Trophoblast cell (in vitro differentiated cells and primary cell): ENCODE results near the gene TEKT2.

Experiments used
- DNase-seq, 2 donors: peaks; one replicate each; pipeline ENCODE4 v3.0.0-alpha.2; 2016
- H2AFZ ChIP-seq: 2 replicates; pipeline ENCODE4 v1.6.1; 2013; ENCODE audit warnings: low read length, moderate library complexity, mild to moderate bottlenecking; ENCODE audit not compliant: insufficient read depth, poor library complexity
- H2AK5ac ChIP-seq: 2 replicates; pipeline ENCODE4 v1.6.1; 2013; ENCODE audit warnings: mild to moderate bottlenecking, low read length
- H2BK120ac ChIP-seq: 2 replicates; pipeline ENCODE4 v1.6.1; 2013; ENCODE audit warnings: low read length, mild to moderate bottlenecking, moderate library complexity; ENCODE audit not compliant: insufficient read depth, poor library complexity
- H2BK12ac ChIP-seq: 2 replicates; pipeline ENCODE4 v1.6.1; 2013; ENCODE audit warnings: mild to moderate bottlenecking, low read length, moderate library complexity
- H2BK5ac ChIP-seq: 2 replicates; pipeline ENCODE4 v1.6.1; 2013; ENCODE audit warnings: low read length, low read depth, moderate library complexity, mild to moderate bottlenecking; ENCODE audit not compliant: poor library complexity
- H3K14ac ChIP-seq: 2 replicates; pipeline ENCODE4 v1.6.1; 2013; ENCODE audit warnings: mild to moderate bottlenecking, low read length
- H3K18ac ChIP-seq: 2 replicates; pipeline ENCODE4 v1.6.1; 2013; ENCODE audit warnings: mild to moderate bottlenecking, low read length
- H3K23ac ChIP-seq: 2 replicates; pipeline ENCODE4 v1.6.1; 2013; ENCODE audit warnings: low read length
- H3K27ac ChIP-seq: 2 replicates; pipeline ENCODE4 v1.5.1; 2013; ENCODE audit warnings: low read depth, mild to moderate bottlenecking, inconsistent platforms, low read length, moderate library complexity
- H3K27me3 ChIP-seq: 2 replicates; pipeline ENCODE4 v1.6.1; 2013; ENCODE audit warnings: inconsistent platforms, mild to moderate bottlenecking, low read length, moderate library complexity; ENCODE audit not compliant: insufficient read depth
- H3K36me3 ChIP-seq, 2 experiments: 1 replicate in 1 of 2; 2 replicates in 1 of 2; pipeline ENCODE4 v1.6.1; 2013; ENCODE audit warnings: low read length in 2 of 2, mild to moderate bottlenecking in 2 of 2, moderate library complexity in 1 of 2; ENCODE audit not compliant: insufficient read depth in 2 of 2, control insufficient read depth in 1 of 2
- H3K4ac ChIP-seq: 2 replicates; pipeline ENCODE4 v1.6.1; 2013; ENCODE audit warnings: low read depth, mild to moderate bottlenecking, low read length, moderate library complexity
- H3K4me1 ChIP-seq, 2 experiments: 1 replicate in 1 of 2; 2 replicates in 1 of 2; pipeline ENCODE4 v1.6.1; 2013; ENCODE audit warnings: low read length in 2 of 2, mild to moderate bottlenecking in 2 of 2, moderate library complexity in 1 of 2; ENCODE audit not compliant: insufficient read depth in 2 of 2, control insufficient read depth in 1 of 2
- H3K4me2 ChIP-seq: 2 replicates; pipeline ENCODE4 v1.6.1; 2013; ENCODE audit warnings: inconsistent platforms, mild to moderate bottlenecking, low read length, moderate library complexity
- H3K4me3 ChIP-seq: 2 replicates; pipeline ENCODE4 v1.5.1; 2013; ENCODE audit warnings: mild to moderate bottlenecking, low read depth, low read length, inconsistent platforms
- H3K79me1 ChIP-seq: one replicate; pipeline ENCODE4 v1.6.1; 2013; ENCODE audit warnings: low read length
- H3K79me2 ChIP-seq: 2 replicates; pipeline ENCODE4 v1.6.1; 2013; ENCODE audit warnings: low read length, mild to moderate bottlenecking; ENCODE audit not compliant: control insufficient read depth, insufficient read depth, poor library complexity
- H3K9ac ChIP-seq: 2 replicates; pipeline ENCODE4 v1.6.1; 2013; ENCODE audit warnings: mild to moderate bottlenecking, low read length
- H3K9me3 ChIP-seq: 2 replicates; pipeline ENCODE4 v1.6.1; 2013; ENCODE audit warnings: low read depth, mild to moderate bottlenecking, control low read depth, inconsistent platforms, low read length; ENCODE audit not compliant: insufficient read depth
- H4K12ac ChIP-seq: 2 replicates; pipeline ENCODE4 v1.6.1; 2013; ENCODE audit warnings: low read depth, mild to moderate bottlenecking, low read length, moderate library complexity
- H4K8ac ChIP-seq: 2 replicates; pipeline ENCODE4 v1.6.1; 2013; ENCODE audit warnings: low read depth, mild to moderate bottlenecking, low read length, moderate library complexity
- H4K91ac ChIP-seq: one replicate; pipeline ENCODE4 v1.6.1; 2013; ENCODE audit warnings: low read depth, mild to moderate bottlenecking, low read length, moderate library complexity
- WGBS: extraction: QIAGEN DNeasy Blood & Tissue Kit; methylation state at CpG from one replicate; pipeline ENCODE4 v1.1.7; 2013; ENCODE audit warnings: missing lambda C conversion rate; ENCODE audit not compliant: insufficient read length, insufficient coverage; ENCODE audit errors: extremely low coverage; 5-methylcytosine and 5-hydroxymethylcytosine counted together

TEKT2 gene

DNA sequence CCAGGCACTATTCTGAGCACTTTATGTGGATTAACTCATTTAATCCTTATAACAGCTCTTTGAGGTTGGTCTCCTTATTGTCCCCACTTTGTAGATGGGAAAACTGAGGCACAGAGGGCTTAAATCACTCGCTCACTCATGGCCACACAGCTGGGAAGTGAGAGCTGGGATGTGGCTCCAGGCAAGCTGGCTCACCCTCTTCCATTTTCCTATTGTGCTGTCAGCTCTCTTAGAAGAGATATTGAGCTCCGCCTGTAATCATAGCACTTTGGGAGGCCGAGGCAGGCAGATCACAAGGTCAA, 45.0 kb downstream of the TEKT2 start:
- Histone ChIP-seq H3K4me1 (peaks cover 0 to 7% of the 10 kb centered on the region in 2 experiments), H2BK120ac (no peak overlapping the region), H3K79me1 (no peaks in the 10 kb centered on the region), H3K27me3 (peaks cover 24% of the 10 kb centered on the region), H3K9me3 (peaks cover 3% of the 10 kb centered on the region), H4K8ac (no peak overlapping the region), H3K79me2 (no peaks in the 10 kb centered on the region), H3K18ac (no peak overlapping the region), H2BK12ac (no peak overlapping the region), H3K36me3 (no peaks in the 10 kb centered on the region), H3K14ac (no peak overlapping the region), H3K23ac (no peak overlapping the region), H4K91ac (no peak overlapping the region), H3K4me2 (no peak overlapping the region), H2AK5ac (no peak overlapping the region), H3K9ac (no peak overlapping the region), H4K12ac (no peak overlapping the region), H3K27ac (no peak overlapping the region), H3K4me3 (no peak overlapping the region), H3K4ac (no peak overlapping the region), H2AFZ (no peak overlapping the region), H2BK5ac (no peak overlapping the region)
- no CpG with 5 or more reads among the region's 3 CpGs for WGBS
- DNase-seq, result no peak

DNA sequence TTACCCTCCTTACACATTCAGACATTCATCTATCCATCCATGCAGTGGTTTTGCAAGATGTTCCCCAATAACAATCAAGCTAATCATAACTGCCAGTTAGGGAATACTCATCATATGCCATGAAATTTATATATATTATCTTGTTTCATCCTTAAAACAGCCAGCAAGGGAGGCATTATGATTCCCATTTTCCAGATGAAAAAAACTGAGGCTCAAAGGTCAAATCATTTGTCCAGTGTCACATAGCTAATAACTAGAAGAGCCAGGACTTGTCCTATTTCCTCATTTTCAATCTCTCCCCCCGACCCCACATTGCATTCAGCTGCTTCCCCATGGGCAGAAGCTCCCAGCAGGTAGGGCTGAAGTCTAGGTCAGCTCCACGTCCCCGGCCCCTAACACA, 48.1 kb downstream of the TEKT2 start:
- Histone ChIP-seq H3K23ac (no peak overlapping the region), H2BK5ac (no peak overlapping the region), H3K9ac (no peak overlapping the region), H3K14ac (no peak overlapping the region), H3K18ac (no peak overlapping the region), H3K4me2 (no peak overlapping the region), H3K27me3 (no peaks in the 10 kb centered on the region), H3K4me3 (no peak overlapping the region), H4K8ac (no peak overlapping the region), H4K91ac (no peak overlapping the region), H3K36me3 (peaks cover 1 to 9% of the 10 kb centered on the region in 2 experiments), H3K4ac (no peak overlapping the region), H4K12ac (no peak overlapping the region), H2AFZ (no peak overlapping the region), H2AK5ac (no peak overlapping the region), H2BK12ac (no peak overlapping the region), H3K79me2 (no peaks in the 10 kb centered on the region), H3K27ac (no peak overlapping the region), H3K9me3 (no peaks in the 10 kb centered on the region), H3K79me1 (no peaks in the 10 kb centered on the region), H2BK120ac (no peak overlapping the region), H3K4me1 (peaks cover 0 to 10% of the 10 kb centered on the region in 2 experiments)
- no peak for DNase-seq
- WGBS, result no CpG with 5 or more reads among the region's 3 CpGs

GRCh38 chr1:36133484-36133883, 49.6 kb downstream of the TEKT2 start:
- no CpG with 5 or more reads among the region's 3 CpGs for WGBS
- Histone ChIP-seq H3K79me2 (no peaks in the 10 kb centered on the region), H2AFZ (no peak overlapping the region)

GRCh38 chr1:36134031-36134430, 50.1 kb downstream of the TEKT2 start:
- H3K4ac ChIP-seq, result no peak overlapping the region
- H2BK5ac ChIP-seq, result no peak overlapping the region
- no peak overlapping the region for H4K12ac ChIP-seq
- H2BK12ac ChIP-seq, result no peak overlapping the region
- H3K14ac ChIP-seq, result no peak overlapping the region
- no peak overlapping the region for H2AFZ ChIP-seq
- no peaks in the 10 kb centered on the region for H3K9me3 ChIP-seq
- H2AK5ac ChIP-seq, result no peak overlapping the region
- DNase-seq, result no peak
- no peak overlapping the region for H3K4me3 ChIP-seq
- peaks cover 0 to 10% of the 10 kb centered on the region in 2 experiments for H3K4me1 ChIP-seq
- no peak overlapping the region for H4K8ac ChIP-seq
- H3K23ac ChIP-seq, result no peak overlapping the region
- no peak overlapping the region for H3K18ac ChIP-seq
- H3K79me2 ChIP-seq, result no peaks in the 10 kb centered on the region
- H3K79me1 ChIP-seq, result no peaks in the 10 kb centered on the region
- H4K91ac ChIP-seq, result no peak overlapping the region
- no peak overlapping the region for H3K9ac ChIP-seq
- no peak overlapping the region for H3K4me2 ChIP-seq
- H3K36me3 ChIP-seq, result peaks cover 8 to 22% of the 10 kb centered on the region in 2 experiments
- H2BK120ac ChIP-seq, result no peak overlapping the region
- H3K27ac ChIP-seq, result no peak overlapping the region
- WGBS, result no CpG with 5 or more reads among the region's 6 CpGs
- H3K27me3 ChIP-seq, result no peaks in the 10 kb centered on the region

More at GRCh38 chr1:36133484-36133883, 49.6 kb downstream of the TEKT2 start:
- no peaks in the 10 kb centered on the region for H3K79me1 ChIP-seq
- no peaks in the 10 kb centered on the region for H3K9me3 ChIP-seq
- no peak overlapping the region for H2BK5ac ChIP-seq
- no peak overlapping the region for H2BK120ac ChIP-seq
- H3K23ac ChIP-seq, result no peak overlapping the region
- H3K4me1 ChIP-seq, result peaks cover 0 to 10% of the 10 kb centered on the region in 2 experiments
- no peak overlapping the region for H3K4me3 ChIP-seq
- no peaks in the 10 kb centered on the region for H3K27me3 ChIP-seq
- H3K36me3 ChIP-seq, result peaks cover 8 to 22% of the 10 kb centered on the region in 2 experiments
- H4K8ac ChIP-seq, result no peak overlapping the region
- DNase-seq, result peak in 1 of 2 donors; percentile 12
- no peak overlapping the region for H3K27ac ChIP-seq
- H3K9ac ChIP-seq, result no peak overlapping the region
- no peak overlapping the region for H4K91ac ChIP-seq
- no peak overlapping the region for H3K18ac ChIP-seq
- no peak overlapping the region for H4K12ac ChIP-seq
- H2BK12ac ChIP-seq, result no peak overlapping the region
- no peak overlapping the region for H3K4me2 ChIP-seq
- no peak overlapping the region for H2AK5ac ChIP-seq
- H3K14ac ChIP-seq, result no peak overlapping the region
- H3K4ac ChIP-seq, result no peak overlapping the region
